ENCODE measurements around the gene JMJD8.

JMJD8 gene, protein sequence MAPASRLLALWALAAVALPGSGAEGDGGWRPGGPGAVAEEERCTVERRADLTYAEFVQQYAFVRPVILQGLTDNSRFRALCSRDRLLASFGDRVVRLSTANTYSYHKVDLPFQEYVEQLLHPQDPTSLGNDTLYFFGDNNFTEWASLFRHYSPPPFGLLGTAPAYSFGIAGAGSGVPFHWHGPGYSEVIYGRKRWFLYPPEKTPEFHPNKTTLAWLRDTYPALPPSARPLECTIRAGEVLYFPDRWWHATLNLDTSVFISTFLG

DNA sequence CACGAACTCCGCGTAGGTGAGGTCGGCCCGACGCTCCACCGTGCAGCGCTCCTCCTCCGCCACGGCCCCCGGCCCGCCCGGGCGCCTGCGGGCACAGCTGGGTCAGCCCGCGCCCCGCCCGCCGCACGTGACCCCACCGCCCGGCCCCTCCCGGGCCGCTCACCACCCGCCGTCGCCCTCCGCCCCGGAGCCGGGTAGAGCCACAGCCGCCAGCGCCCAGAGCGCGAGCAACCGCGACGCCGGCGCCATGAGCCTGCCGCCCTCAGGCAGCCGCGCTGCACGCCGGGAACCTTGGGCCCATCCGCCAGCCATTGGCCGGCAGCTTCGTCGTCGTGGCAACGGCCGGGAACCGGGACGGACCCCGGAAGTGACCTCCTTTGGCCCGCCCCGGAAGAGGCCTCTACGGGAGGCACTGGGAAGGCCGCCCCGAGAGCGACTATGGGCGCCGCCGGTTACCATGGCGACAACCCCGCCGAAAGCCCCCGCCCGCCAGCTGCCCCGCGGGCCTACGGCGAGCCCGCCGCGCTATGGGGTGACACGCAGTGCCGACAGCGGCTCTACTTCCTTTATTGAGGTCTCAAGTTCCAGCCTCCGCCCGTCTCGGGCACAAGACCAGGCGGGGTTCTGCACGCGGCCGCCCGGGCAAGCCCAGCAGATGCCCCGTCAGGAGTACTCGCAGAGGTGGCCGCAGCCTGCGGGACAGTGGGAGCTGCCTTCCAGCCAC, at the start of gene JMJD8:
JMJD8 (minus strand) TSS at position 264 of the 724 bp plus-strand sequence; CDS start at position 249, 15 bp downstream.
- peak; percentile 85 for DNase-seq

DNA sequence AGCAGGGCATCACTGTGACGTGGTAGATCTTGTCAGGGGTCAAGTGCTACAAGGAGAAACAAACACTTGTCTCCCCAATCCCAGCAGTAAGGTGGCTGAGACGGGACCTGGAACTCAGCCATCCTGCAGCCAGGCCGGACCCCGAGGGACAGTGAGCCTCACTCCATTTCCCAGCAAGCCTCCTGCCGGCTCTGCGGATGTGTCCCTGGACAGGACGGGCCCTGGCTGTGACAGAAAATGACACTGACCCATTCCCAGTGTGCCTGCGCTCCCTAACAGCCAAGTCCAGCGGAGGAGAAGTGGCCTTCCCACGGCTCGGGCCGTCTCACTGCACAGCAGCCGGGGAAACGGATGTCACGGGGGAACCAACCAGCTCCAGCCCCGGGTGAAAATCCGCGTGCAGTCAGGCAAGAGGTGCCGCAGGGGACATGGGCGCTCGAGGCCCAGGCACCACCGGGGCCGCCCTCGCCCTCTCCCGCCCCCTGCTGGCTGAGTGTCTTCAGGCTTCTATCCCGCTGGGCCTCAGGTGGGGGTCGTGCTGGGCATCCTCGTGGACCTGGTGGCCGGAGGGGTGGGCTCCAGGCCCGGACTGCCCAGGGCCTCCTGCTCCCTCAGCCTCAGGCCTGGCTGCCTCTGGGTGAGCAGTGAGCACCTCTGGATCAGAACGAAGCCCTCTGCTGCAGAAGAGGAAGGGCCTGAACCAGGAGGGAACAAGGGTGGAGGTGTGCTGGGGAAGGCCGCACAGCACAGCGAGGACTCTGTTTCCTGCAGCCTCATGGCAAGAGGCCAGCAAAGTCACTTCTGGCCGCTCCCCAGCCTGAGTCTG, 49.5 kb upstream of the JMJD8 start:
- DNase-seq, result no peak

- no peak for DNase-seq
Observed at GRCh38 chr16:732936-733335, 48.8 kb upstream of the JMJD8 start.

- no peak for DNase-seq
Observed at GRCh38 chr16:732332-732731, 48.2 kb upstream of the JMJD8 start.

DNA sequence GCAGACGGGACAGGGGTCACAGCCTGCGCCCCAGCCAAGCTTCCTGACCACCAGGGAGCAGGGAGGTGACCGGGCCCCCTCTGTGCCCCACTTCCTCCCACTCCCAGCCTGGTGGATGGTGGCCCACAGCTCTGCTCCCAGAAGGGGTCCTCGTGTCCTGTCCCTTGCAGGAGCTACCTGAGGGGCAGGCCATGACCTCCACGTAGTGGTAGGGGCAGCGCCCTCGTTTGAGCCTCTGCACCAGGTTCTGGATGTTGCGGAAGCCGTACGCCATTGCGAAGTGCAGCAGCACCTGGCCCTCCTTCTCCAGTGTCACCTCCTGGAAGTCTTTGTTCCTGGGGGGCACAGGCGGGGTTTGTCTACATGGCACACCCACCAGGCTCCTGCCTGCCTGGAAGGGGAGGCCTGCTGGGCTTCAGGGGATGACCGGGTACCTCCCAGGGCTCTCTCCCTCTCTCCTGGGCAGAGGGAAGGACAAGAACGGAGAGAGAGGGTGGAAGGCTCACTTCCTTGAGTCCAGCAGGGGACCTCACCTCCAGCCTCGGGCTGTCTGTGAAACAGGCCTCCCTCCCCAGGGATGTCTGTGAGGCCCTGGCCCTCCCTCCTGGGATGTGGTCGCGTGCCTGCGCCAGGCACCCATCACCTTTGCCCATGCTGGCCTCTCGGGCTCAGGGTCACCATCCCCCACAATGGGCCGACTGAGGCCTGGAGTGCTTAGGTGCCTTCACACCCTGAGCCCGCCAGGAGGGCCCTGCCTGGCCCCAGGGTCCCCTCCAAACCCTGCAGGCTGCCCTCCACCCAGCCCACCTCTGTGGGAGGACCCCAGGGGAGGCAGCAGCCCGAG, 46.8 kb upstream of the JMJD8 start:
- DNase-seq, result no peak

- no peak for DNase-seq
Observed at GRCh38 chr16:729768-730665, 45.9 kb upstream of the JMJD8 start.

- no peak for DNase-seq
Observed at GRCh38 chr16:728890-729744, 45.0 kb upstream of the JMJD8 start.

- DNase-seq, result no peak
Observed at GRCh38 chr16:728131-728889, 44.2 kb upstream of the JMJD8 start.

- no peak for DNase-seq
Observed at GRCh38 chr16:727291-727977, 43.3 kb upstream of the JMJD8 start.

- DNase-seq, result no peak
Observed at GRCh38 chr16:726438-727290, 42.5 kb upstream of the JMJD8 start, which contains the start of the genes CCDC78 and HAGHL. Gene CCDC78, minus strand, starts transcription at chr16:726443. Its CDS starts 76 bp downstream, at chr16:726367. Gene HAGHL, plus strand, starts transcription at chr16:727106. Its CDS starts 404 bp downstream, at chr16:727510.

DNA sequence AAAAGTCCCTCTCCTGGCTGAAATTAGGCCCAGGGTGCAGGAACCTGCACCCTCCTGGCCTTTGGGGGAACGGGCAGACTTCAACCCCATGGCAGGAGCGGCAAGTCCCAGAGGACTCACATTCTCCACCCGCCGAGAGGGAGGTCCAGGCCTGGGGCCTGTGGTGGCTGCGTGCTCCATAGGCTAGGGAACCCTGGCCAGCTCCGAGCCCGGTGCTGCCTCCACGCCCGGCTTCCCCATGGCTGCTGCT, 42.0 kb upstream of the JMJD8 start:
- no peak for DNase-seq

- DNase-seq, result no peak
Observed at GRCh38 chr16:725463-726187, 41.5 kb upstream of the JMJD8 start.

DNA sequence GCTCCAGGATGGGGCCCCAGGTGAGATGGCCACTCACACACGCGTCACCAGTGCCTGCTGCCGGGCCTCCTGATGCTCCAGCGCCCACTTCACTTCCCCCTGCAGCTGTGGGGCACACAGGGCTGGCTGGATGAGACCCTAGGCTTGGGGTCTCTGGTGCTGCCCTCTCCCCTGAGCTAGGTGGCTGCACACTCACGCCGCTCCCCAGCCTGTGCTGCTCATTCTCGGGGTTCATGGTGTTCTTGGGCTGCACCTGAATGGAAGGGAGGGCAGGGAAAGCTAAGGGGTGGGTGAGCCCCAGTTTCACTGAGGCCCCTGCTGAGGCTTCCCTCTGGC, 40.9 kb upstream of the JMJD8 start:
- DNase-seq, result no peak

DNA sequence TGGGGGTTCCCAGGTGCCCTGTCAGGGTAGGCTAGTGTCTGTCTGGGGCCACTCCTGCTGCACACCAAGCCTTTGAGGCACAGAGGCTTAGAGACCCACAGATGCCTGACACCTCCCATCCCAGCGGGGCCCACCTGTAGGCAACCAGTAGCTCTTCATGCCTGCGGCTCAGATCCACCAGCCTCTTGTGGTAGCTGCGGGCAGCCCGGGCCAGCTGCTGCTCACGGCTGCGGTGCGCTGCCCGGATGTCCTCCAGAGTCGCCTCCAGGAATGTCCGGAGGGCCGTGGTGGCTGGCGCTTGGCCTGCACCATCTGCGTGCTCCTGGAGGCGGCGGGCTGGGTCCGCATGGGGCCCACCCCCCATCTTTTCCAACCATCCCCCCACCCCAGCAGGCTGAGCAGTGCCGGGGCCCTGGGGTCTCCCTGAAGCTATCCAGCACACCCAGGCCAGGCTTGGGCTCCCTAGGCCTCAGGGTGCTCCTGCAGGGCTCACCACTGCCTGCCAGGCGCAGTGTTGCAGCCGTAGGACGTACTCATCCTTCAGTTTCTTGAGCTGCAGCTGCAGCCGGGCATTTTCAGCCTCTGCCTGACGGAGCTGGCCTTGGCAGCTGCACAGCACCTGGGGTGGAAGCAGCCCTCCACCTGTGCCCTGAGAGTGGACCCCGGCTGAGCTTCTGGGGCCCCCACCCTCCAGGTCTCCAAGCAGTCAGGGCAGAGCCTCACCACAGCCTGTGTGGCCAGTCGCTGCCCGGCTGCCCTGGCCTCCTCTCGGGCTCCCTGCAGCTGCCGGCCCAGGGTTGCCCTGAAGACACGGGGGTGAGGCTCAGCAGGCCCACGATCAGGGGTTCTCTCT, 40.3 kb upstream of the JMJD8 start:
- DNase-seq, result no peak

DNA sequence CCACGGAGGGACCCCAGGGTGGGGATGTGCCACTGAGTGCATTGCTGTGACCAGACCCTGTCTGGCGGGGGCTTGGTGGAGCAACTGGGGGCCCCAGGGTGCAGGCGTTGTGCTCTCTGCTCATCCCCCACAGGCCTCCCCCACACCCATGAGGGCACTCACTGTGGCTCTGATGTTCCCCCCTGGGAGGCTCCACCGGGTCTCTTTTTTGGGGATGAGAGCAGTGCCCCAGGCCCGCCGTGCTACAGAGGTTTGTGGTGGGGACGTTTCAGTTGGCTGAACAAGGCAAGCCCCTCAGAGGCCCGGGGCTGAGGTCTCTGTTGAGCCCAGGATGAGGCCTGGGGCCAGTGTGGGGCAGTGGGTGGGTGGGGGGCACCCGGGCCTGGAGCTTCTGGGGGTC, 39.6 kb upstream of the JMJD8 start:
- DNase-seq, result no peak

GRCh38 chr16:722835-723633, 38.9 kb upstream of the JMJD8 start:
- DNase-seq, result no peak
